ENCODE data around the gene ERN1. TPM values are rescaled to one million over a fixed set of nuclear protein-coding genes. Genes with fewer than 3 reads are reported as not detected.

Gene ERN1
- total and polyA plus RNA-seq, 2 of the 8 experiments (the other 6 are each of a cell fraction or from before 2014, with no cell fraction given) = 1.8 to 3.9 TPM

DNA sequence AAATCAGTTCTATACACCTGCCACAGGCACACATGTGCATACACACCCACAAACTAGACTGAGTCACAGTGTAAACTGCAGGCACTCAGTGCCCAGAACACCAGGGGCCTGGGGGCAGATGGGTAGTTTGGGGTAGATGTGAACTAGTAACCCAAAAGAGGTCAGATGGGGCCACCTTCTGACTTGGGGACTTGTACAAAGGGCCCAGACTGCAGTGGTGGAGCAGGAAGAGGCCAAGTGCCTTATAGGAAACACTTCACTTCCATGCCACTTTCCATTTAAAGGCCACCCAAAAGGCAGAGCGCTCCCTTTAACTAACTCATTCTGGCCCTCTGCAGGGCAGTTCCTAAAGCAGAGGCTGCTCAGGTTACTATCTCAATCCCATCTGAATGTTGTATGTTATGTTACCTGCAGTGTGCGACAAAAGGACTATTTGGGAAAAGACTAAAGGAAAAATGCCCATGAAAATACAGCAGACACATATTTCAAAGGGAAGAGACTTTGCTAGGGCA is 27.8 kb upstream of the ERN1 start:
- H3K23me2 ChIP-seq (ENCODE audit: low read depth, low read length) = no peaks in the 10 kb centered on the region; the same call in 1 of the 2 replicates
- no peak overlapping the region for H3K14ac ChIP-seq (ENCODE audit: insufficient read length)
- H3K27me3 ChIP-seq (replicated peaks in 1 of 4; ENCODE audit: control insufficient read depth in 3 of 4, extremely low read depth in 1 of 4, insufficient read depth in 3 of 4, low read length in 3 of 4) = no peaks in the 10 kb centered on the region
- no peak overlapping the region for H3K56ac ChIP-seq (replicated peaks; ENCODE audit: insufficient read length, low read depth, low read length)
- no peak overlapping the region for H3K18ac ChIP-seq (ENCODE audit: extremely low read depth, low read length)
- no peak overlapping the region for H2AFZ ChIP-seq (ENCODE audit: low read length)
- H2BK12ac ChIP-seq (ENCODE audit: low read depth, low read length) = no peak overlapping the region
- H3K4me1 ChIP-seq (replicated peaks in 1 of 4; ENCODE audit: control insufficient read depth in 3 of 4, insufficient read depth in 4 of 4, low read length in 3 of 4) = peaks cover 0 to 6% (median 3%) of the 10 kb centered on the region in 4 experiments; a peak in 3 of 7 replicates
- no peaks in the 10 kb centered on the region for H3K79me1 ChIP-seq (ENCODE audit: low read depth, low read length)
- CTCF ChIA-PET (ENCODE audit: partially characterized antibody) = interaction anchor here (1.9 kb wide), 1 partner anchor 94 kb away, joined by 5 read pairs; no protein-coding TSS in a partner anchor
- H3K23ac ChIP-seq (ENCODE audit: insufficient read length) = no peak overlapping the region
- H4K5ac ChIP-seq (ENCODE audit: insufficient read length, low read depth, low read length) = no peak overlapping the region
- no peaks in the 10 kb centered on the region for H3K9me3 ChIP-seq (ENCODE audit: insufficient read depth in 2 of 2, low read depth in 1 of 2, low read length in 1 of 2)
- no peak overlapping the region for H2BK20ac ChIP-seq (ENCODE audit: low read length)
- DNase-seq (ENCODE audit: low read depth in 1 of 2, low spot score in 2 of 2) (no peak), FAIRE-seq (peak; percentile 39)
- no peak overlapping the region for H2BK5ac ChIP-seq (ENCODE audit: low read depth, low read length)
- no peak overlapping the region for H2BK120ac ChIP-seq (replicated peaks; ENCODE audit: low read depth, low read length)
- no peaks in the 10 kb centered on the region for H4K20me1 ChIP-seq (replicated peaks in 1 of 2; ENCODE audit: control insufficient read depth in 1 of 2, insufficient read depth in 2 of 2, low read length in 2 of 2)
- no peaks in the 10 kb centered on the region; a peak in 1 of 8 replicates for H3K36me3 ChIP-seq (ENCODE audit: control insufficient read depth in 2 of 4, insufficient read depth in 4 of 4, low read length in 3 of 4)
- no peak overlapping the region for H3K27ac ChIP-seq (ENCODE audit: low read depth, low read length)
- no peak overlapping the region for H3K9ac ChIP-seq (replicated peaks in 1 of 4; ENCODE audit: extremely low read depth in 1 of 4, low read depth in 3 of 4, low read length in 3 of 4)
- H2BK15ac ChIP-seq (ENCODE audit: low read length) = no peak overlapping the region
- H3K4me2 ChIP-seq (ENCODE audit: insufficient read depth in 1 of 2, low read depth in 2 of 2, low read length in 2 of 2) = no peak overlapping the region
- H3K4me3 ChIP-seq (ENCODE audit: extremely low read depth in 1 of 4, insufficient read depth in 2 of 4, low read depth in 3 of 4, low read length in 4 of 4) = no peak overlapping the region
- H4K8ac ChIP-seq (ENCODE audit: extremely low read depth, insufficient read depth, low read length) = no peak overlapping the region
- H3K4ac ChIP-seq (replicated peaks; ENCODE audit: insufficient read length, low read depth, low read length) = no peak overlapping the region
- no peak overlapping the region for H4K91ac ChIP-seq (replicated peaks; ENCODE audit: insufficient read length, low read length)
- WGBS, 2 experiments (ENCODE audit: extremely low coverage in 1 of 2, insufficient coverage in 1 of 2, insufficient read length in 1 of 2, insufficient replicate concordance in 2 of 2, low coverage in 1 of 2, low lambda C conversion rate in 2 of 2, missing lambda C conversion rate in 1 of 2) = 85% methylated on average over 2 of the region's 2 CpGs; no CpG with 5 or more reads in 1 of the 2 experiments
- no peak overlapping the region for H2AK5ac ChIP-seq (ENCODE audit: low read depth, low read length)
- POLR2A ChIA-PET (ENCODE audit: partially characterized antibody) = interaction anchor here (16.8 kb wide), 1 partner anchor 11 kb away, joined by 193 read pairs; no protein-coding TSS in a partner anchor
- no peaks in the 10 kb centered on the region for H3K79me2 ChIP-seq (ENCODE audit: control insufficient read depth in 1 of 2, insufficient read depth in 2 of 2, low read length in 2 of 2)
- TF ChIP-seq SIX5 (IDR thresholded peaks at IDR 0.05; ENCODE audit: low read depth, low read length) (no peak), SP4 (IDR thresholded peaks at IDR 0.05; ENCODE audit: low read length) (no peak), GABPA (IDR thresholded peaks at IDR 0.05; ENCODE audit: borderline replicate concordance, insufficient read depth, low read length) (no peak), JUN (IDR thresholded peaks at IDR 0.05; ENCODE audit: low read depth, low read length) (no peak), SIN3A (conservative IDR thresholded peaks at IDR 0.05 in 1 of 2, IDR thresholded peaks at IDR 0.05 in 1 of 2; ENCODE audit: low read depth in 1 of 2, low read length in 2 of 2) (no peak), TBP (IDR thresholded peaks at IDR 0.05; ENCODE audit: low read depth, low read length) (no peak), POU5F1 (IDR thresholded peaks at IDR 0.05; ENCODE audit: low read depth, low read length) (no peak), KDM5A (IDR thresholded peaks at IDR 0.05; ENCODE audit: low read length) (no peak), BRCA1 (IDR thresholded peaks at IDR 0.05; ENCODE audit: low read depth, low read length) (no peak), MAFK (IDR thresholded peaks at IDR 0.05; ENCODE audit: low read depth, low read length) (no peak), RNF2 (IDR thresholded peaks at IDR 0.05; ENCODE audit: borderline replicate concordance, low read depth, low read length, missing control alignments, poor library complexity, severe bottlenecking) (no peak), RAD21 (IDR thresholded peaks at IDR 0.05 in 1 of 2, conservative IDR thresholded peaks at IDR 0.05 in 1 of 2; ENCODE audit: low read depth in 2 of 2, low read length in 2 of 2) (no peak; a peak in 1 of 4 replicates), CBX5 (IDR thresholded peaks at IDR 0.05; ENCODE audit: low read depth, low read length) (no peak)
